H1 (cell line): Measurements from ENCODE around the gene PSKH1. TPM values are rescaled to one million over a fixed set of nuclear protein-coding genes. Genes with fewer than 3 reads are reported as not detected.

Experiments used
- CTCF ChIA-PET: fragments of 300-600 bp; sonication (Branson Sonifier 250); formaldehyde crosslinking; loops from one replicate; lab custom pipeline; 2021; ENCODE audit not compliant: partially characterized antibody; lab: Charles Lee
- POLR2A ChIA-PET: fragments of 300-600 bp; sonication (Branson Sonifier 250); formaldehyde crosslinking; loops from one replicate; lab custom pipeline; 2021; ENCODE audit warnings: inconsistent platforms; ENCODE audit not compliant: partially characterized antibody; lab: Charles Lee
- DNase-seq, 2 experiments: peaks; one replicate each; pipeline versions ENCODE4 v3.0.0 to v3.0.0-alpha.2; 2010 to 2022; ENCODE audit warnings: low spot score in 2 of 2, low read depth in 1 of 2, mixed read lengths in 1 of 2
- FAIRE-seq: peaks from 2 replicates; lab custom pipeline; 2011; peaks lifted over from hg19 to GRCh38; lab: Jason Lieb, UNC
- H2AFZ ChIP-seq: 2 replicates; pipeline ENCODE4 v1.8.1; 2012; ENCODE audit warnings: low read length, inconsistent platforms
- H2AK5ac ChIP-seq: 2 replicates; pipeline ENCODE4 v1.6.1; 2013; ENCODE audit warnings: low read depth, low read length
- H2BK120ac ChIP-seq: replicated peaks from 2 replicates; pipeline ENCODE3; 2013; ENCODE audit warnings: low read depth, low read length, inconsistent platforms
- H2BK12ac ChIP-seq: 2 replicates; pipeline ENCODE4 v1.6.1; 2013; ENCODE audit warnings: low read depth, low read length
- H2BK15ac ChIP-seq: 2 replicates; pipeline ENCODE4 v1.6.1; 2013; ENCODE audit warnings: low read length
- H2BK20ac ChIP-seq: 2 replicates; pipeline ENCODE4 v1.6.1; 2013; ENCODE audit warnings: low read length
- H2BK5ac ChIP-seq: 2 replicates; pipeline ENCODE4 v1.6.1; 2013; ENCODE audit warnings: low read depth, low read length
- H3K14ac ChIP-seq: 2 replicates; pipeline ENCODE4 v1.6.1; 2013; ENCODE audit warnings: inconsistent platforms; ENCODE audit not compliant: insufficient read length
- H3K18ac ChIP-seq: 2 replicates; pipeline ENCODE4 v1.6.1; 2013; ENCODE audit warnings: low read length; ENCODE audit errors: extremely low read depth
- H3K23ac ChIP-seq: 2 replicates; pipeline ENCODE4 v1.6.1; 2013; ENCODE audit warnings: inconsistent platforms; ENCODE audit not compliant: insufficient read length
- H3K23me2 ChIP-seq: 2 replicates; pipeline ENCODE4 v1.6.1; 2013; ENCODE audit warnings: low read depth, low read length
- H3K27ac ChIP-seq: 2 replicates; pipeline ENCODE4 v1.6.1; 2011; ENCODE audit warnings: low read depth, low read length, inconsistent platforms
- H3K27me3 ChIP-seq, 4 experiments: replicated peaks in 1 of 4; 1 replicate in 1 of 4; 2 replicates in 3 of 4; pipeline versions ENCODE4 v1.6.1 to v1.8.1; 2011 to 2013; ENCODE audit warnings: low read length in 3 of 4, mild to moderate bottlenecking in 3 of 4, inconsistent platforms in 2 of 4, mixed read lengths in 2 of 4, moderate library complexity in 1 of 4; ENCODE audit not compliant: control insufficient read depth in 3 of 4, insufficient read depth in 3 of 4; ENCODE audit errors: extremely low read depth in 1 of 4
- H3K36me3 ChIP-seq, 4 experiments: 2 replicates each; pipeline versions ENCODE4 v1.6.1 to v1.8.1; 2011 to 2013; ENCODE audit warnings: mild to moderate bottlenecking in 4 of 4, low read length in 3 of 4, moderate library complexity in 2 of 4, control low read depth in 1 of 4, inconsistent platforms in 1 of 4; ENCODE audit not compliant: insufficient read depth in 4 of 4, control insufficient read depth in 2 of 4
- H3K4ac ChIP-seq: replicated peaks from 2 replicates; pipeline ENCODE3; 2013; ENCODE audit warnings: low read length, low read depth, mixed read lengths, inconsistent platforms; ENCODE audit not compliant: insufficient read length
- H3K4me1 ChIP-seq, 4 experiments: replicated peaks in 1 of 4; 1 replicate in 1 of 4; 2 replicates in 3 of 4; pipeline versions ENCODE4 v1.6.1 to v1.8.1; 2011 to 2013; ENCODE audit warnings: low read length in 3 of 4, inconsistent platforms in 2 of 4, mixed read lengths in 1 of 4; ENCODE audit not compliant: insufficient read depth in 4 of 4, control insufficient read depth in 3 of 4
- H3K4me2 ChIP-seq, 2 experiments: 2 replicates each; pipeline versions ENCODE4 v1.6.1 to v1.8.1; 2011 to 2013; ENCODE audit warnings: low read depth in 2 of 2, low read length in 2 of 2, control low read depth in 1 of 2, inconsistent platforms in 1 of 2, mild to moderate bottlenecking in 1 of 2; ENCODE audit not compliant: insufficient read depth in 1 of 2
- H3K4me3 ChIP-seq, 4 experiments: fragments of 200-600, 300-600 bp in 1 of 4; sonication (generic), shearing (Covaris generic), sonication (Bioruptor Twin) in 1 of 4; 2 replicates each; pipeline versions ENCODE4 v1.5.1 to v1.8.1; 2011 to 2016; ENCODE audit warnings: low read length in 4 of 4, low read depth in 3 of 4, control low read depth in 2 of 4, inconsistent platforms in 2 of 4, mild to moderate bottlenecking in 2 of 4, mixed read lengths in 1 of 4, moderate library complexity in 1 of 4; ENCODE audit not compliant: insufficient read depth in 2 of 4; ENCODE audit errors: extremely low read depth in 1 of 4
- H3K56ac ChIP-seq: replicated peaks from 2 replicates; pipeline ENCODE3; 2013; ENCODE audit warnings: low read depth, mild to moderate bottlenecking, mixed read lengths, low read length, inconsistent platforms; ENCODE audit not compliant: insufficient read length
- H3K79me1 ChIP-seq: 2 replicates; pipeline ENCODE4 v1.6.1; 2013; ENCODE audit warnings: low read depth, low read length, control low read depth
- H3K79me2 ChIP-seq, 2 experiments: 2 replicates each; pipeline versions ENCODE4 v1.6.1 to v1.8.1; 2012 to 2013; ENCODE audit warnings: low read length in 2 of 2, mild to moderate bottlenecking in 2 of 2, inconsistent platforms in 1 of 2; ENCODE audit not compliant: insufficient read depth in 2 of 2, control insufficient read depth in 1 of 2
- H3K9ac ChIP-seq, 4 experiments: replicated peaks in 1 of 4; 1 replicate in 1 of 4; 2 replicates in 3 of 4; pipeline versions ENCODE4 v1.6.1 to v1.8.1; 2011 to 2013; ENCODE audit warnings: low read depth in 3 of 4, low read length in 3 of 4, control low read depth in 2 of 4, mild to moderate bottlenecking in 2 of 4, moderate library complexity in 2 of 4, inconsistent platforms in 1 of 4; ENCODE audit errors: extremely low read depth in 1 of 4
- H3K9me3 ChIP-seq, 2 experiments: 2 replicates each; pipeline versions ENCODE4 v1.6.1 to v1.8.1; 2012 to 2013; ENCODE audit warnings: mild to moderate bottlenecking in 2 of 2, moderate library complexity in 2 of 2, control low read depth in 1 of 2, inconsistent platforms in 1 of 2, low read depth in 1 of 2, low read length in 1 of 2, mixed read lengths in 1 of 2; ENCODE audit not compliant: insufficient read depth in 2 of 2
- H4K20me1 ChIP-seq, 2 experiments: replicated peaks in 1 of 2; 2 replicates each; pipeline versions ENCODE3 to v1.8.1; 2011 to 2013; ENCODE audit warnings: inconsistent platforms in 2 of 2, low read length in 2 of 2, mild to moderate bottlenecking in 1 of 2; ENCODE audit not compliant: insufficient read depth in 2 of 2, control insufficient read depth in 1 of 2
- H4K5ac ChIP-seq: 2 replicates; pipeline ENCODE4 v1.6.1; 2013; ENCODE audit warnings: low read length, low read depth, mixed read lengths, inconsistent platforms; ENCODE audit not compliant: insufficient read length
- H4K8ac ChIP-seq: 2 replicates; pipeline ENCODE4 v1.8.0; 2013; ENCODE audit warnings: mild to moderate bottlenecking, moderate library complexity, low read length, inconsistent platforms; ENCODE audit not compliant: insufficient read depth; ENCODE audit errors: extremely low read depth
- H4K91ac ChIP-seq: replicated peaks from 2 replicates; pipeline ENCODE3; 2013; ENCODE audit warnings: low read length, mixed read lengths, inconsistent platforms; ENCODE audit not compliant: insufficient read length
- BACH1 ChIP-seq: IDR thresholded peaks from 2 replicates; pipeline ENCODE4 v1.6.1; 2012; ENCODE audit warnings: low read length, improper control_type of control experiment
- BRCA1 ChIP-seq: IDR thresholded peaks from 2 replicates; pipeline ENCODE4 v1.6.1; 2012; ENCODE audit warnings: low read depth, low read length, improper control_type of control experiment
- CBX8 ChIP-seq: fragments of 300-800, 300-1000 bp; sonication (generic); IDR thresholded peaks from 2 replicates; pipeline ENCODE4 v1.7.1; 2016; ENCODE audit warnings: low read depth, low read length, borderline replicate concordance
- GTF2F1 ChIP-seq: IDR thresholded peaks from 2 replicates; pipeline ENCODE4 v1.6.1; 2012; ENCODE audit warnings: low read depth, low read length, improper control_type of control experiment, borderline replicate concordance
- TAF7 ChIP-seq: optimal IDR thresholded peaks from 2 replicates; pipeline ENCODE3; 2011; ENCODE audit warnings: low read depth, mild to moderate bottlenecking, inconsistent platforms, low read length, moderate library complexity, borderline replicate concordance
- WGBS, 2 experiments: shearing (Covaris generic) in 1 of 2; methylation state at CpG; one replicate each; pipeline versions ENCODE4 v1.1.6 to v1.1.7; 2013 to 2015; ENCODE audit warnings: low lambda C conversion rate in 2 of 2, mixed read lengths in 2 of 2, inconsistent platforms in 1 of 2, low coverage in 1 of 2, missing lambda C conversion rate in 1 of 2; ENCODE audit not compliant: insufficient replicate concordance in 2 of 2, insufficient coverage in 1 of 2, insufficient read length in 1 of 2; ENCODE audit errors: extremely low coverage in 1 of 2, missing lambda C conversion rate in 1 of 2; 5-methylcytosine and 5-hydroxymethylcytosine counted together
- polyA plus RNA-seq, 7 experiments: library from polyadenylated mRNA; depleted of rRNA in 3 of 7; stranded (reverse) in 5 of 7; unstranded in 2 of 7; fragments of >200 nt in 5 of 7; fragments of 200-250 nt in 2 of 7; gene quantifications; 1 replicate in 5 of 7; 2 replicates in 1 of 7; 4 replicates in 1 of 7; pipeline versions ENCODE4 v1.2.1 to v1.2.3, GENCODE V29; 2011 to 2013; ENCODE audit warnings: missing spikeins in 2 of 7, mixed read lengths in 2 of 7
- total RNA-seq: library from RNA; stranded (reverse); fragmentation: NEBNext Ultra II Directional; extraction: Animal tissue kit (Norgen Biotek cat#: 25700); gene quantifications from 2 replicates; pipeline ENCODE4 v1.2.1, GENCODE V29; 2021
- TF ChIP-seq, protein P1 (sequence below): IDR thresholded peaks from 2 replicates; pipeline ENCODE4 v1.6.1; 2011; ENCODE audit warnings: low read length, improper control_type of control experiment
- TF ChIP-seq, protein P2 (sequence below): IDR thresholded peaks from 2 replicates; pipeline ENCODE4 v1.6.1; 2011; ENCODE audit warnings: low read depth, mild to moderate bottlenecking, low read length; ENCODE audit not compliant: insufficient read depth

Gene PSKH1
- total and polyA plus RNA-seq, 2 of the 8 experiments (the other 6 are each of a cell fraction or from before 2014, with no cell fraction given) = 24.8 to 51.0 TPM

DNA sequence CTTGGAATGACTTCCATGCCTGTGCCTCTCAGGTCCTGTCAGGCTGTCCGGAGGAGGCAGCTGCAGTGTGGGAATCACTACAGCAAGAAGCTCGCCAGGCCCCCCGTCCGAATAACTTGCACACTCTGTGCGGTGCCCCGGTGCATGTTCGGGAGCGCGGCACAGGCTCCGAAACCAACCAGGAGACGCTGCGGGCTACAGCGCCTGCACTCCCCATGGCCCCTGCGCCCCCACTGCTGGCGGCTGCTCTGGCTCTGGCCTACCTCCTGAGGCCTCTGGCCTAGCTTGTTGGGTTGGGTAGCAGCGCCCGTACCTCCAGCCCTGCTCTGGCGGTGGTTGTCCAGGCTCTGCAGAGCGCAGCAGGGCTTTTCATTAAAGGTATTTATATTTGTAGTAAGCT lies 7.1 kb upstream of the PSKH1 start:
- H3K56ac ChIP-seq = no peak overlapping the region
- H2BK5ac ChIP-seq = no peak overlapping the region
- peak overlapping the region; percentile 6 to 18; a peak in 3 of 4 replicates for H3K4me2 ChIP-seq
- H2BK20ac ChIP-seq = no peak overlapping the region
- no peak overlapping the region for H3K4me3 ChIP-seq
- peaks cover 5 to 15% (median 11%) of the 10 kb centered on the region in 4 experiments for H3K4me1 ChIP-seq
- no peak overlapping the region for H2BK12ac ChIP-seq
- H4K8ac ChIP-seq = no peak overlapping the region; the same call in 1 of the 2 replicates
- H4K91ac ChIP-seq = no peak overlapping the region
- no peak overlapping the region for H4K5ac ChIP-seq
- H2AFZ ChIP-seq = no peak overlapping the region
- peaks cover 9 to 14% of the 10 kb centered on the region in 2 experiments for H4K20me1 ChIP-seq
- no peak overlapping the region for H3K14ac ChIP-seq
- DNase-seq (no peak), FAIRE-seq (no peak)
- no peak overlapping the region for H2AK5ac ChIP-seq
- H3K23me2 ChIP-seq = 0 out of 2 replicates have a peak, but pooled peaks cover 2% of the 10 kb centered on the region
- no peaks in the 10 kb centered on the region for H3K79me2 ChIP-seq
- no peaks in the 10 kb centered on the region for H3K79me1 ChIP-seq
- H2BK120ac ChIP-seq = no peak overlapping the region
- no peak overlapping the region for H3K9ac ChIP-seq
- CTCF ChIA-PET = interaction anchor here (0.9 to 21.8 kb wide), 10 partner anchors 19 to 218 kb away, joined by 3 to 623 read pairs (median 4); partner anchors contain the start of genes CTRL, LCAT and PSMB10
- no peak overlapping the region for H3K4ac ChIP-seq
- no peak overlapping the region for H3K18ac ChIP-seq
- no peak overlapping the region for H3K23ac ChIP-seq
- peaks cover 14 to 22% (median 16%) of the 10 kb centered on the region in 4 experiments for H3K36me3 ChIP-seq
- no peaks in the 10 kb centered on the region for H3K9me3 ChIP-seq
- no peak overlapping the region; the same call in 1 of the 2 replicates for H2BK15ac ChIP-seq
- no peak overlapping the region; the same call in 1 of the 2 replicates for H3K27ac ChIP-seq
- no peaks in the 10 kb centered on the region for H3K27me3 ChIP-seq
- WGBS, 2 experiments = 87% methylated on average over 17 of the region's 19 CpGs; no CpG with 5 or more reads in 1 of the 2 experiments
- TF ChIP-seq, protein P1, sequence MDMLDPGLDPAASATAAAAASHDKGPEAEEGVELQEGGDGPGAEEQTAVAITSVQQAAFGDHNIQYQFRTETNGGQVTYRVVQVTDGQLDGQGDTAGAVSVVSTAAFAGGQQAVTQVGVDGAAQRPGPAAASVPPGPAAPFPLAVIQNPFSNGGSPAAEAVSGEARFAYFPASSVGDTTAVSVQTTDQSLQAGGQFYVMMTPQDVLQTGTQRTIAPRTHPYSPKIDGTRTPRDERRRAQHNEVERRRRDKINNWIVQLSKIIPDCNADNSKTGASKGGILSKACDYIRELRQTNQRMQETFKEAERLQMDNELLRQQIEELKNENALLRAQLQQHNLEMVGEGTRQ = no peak
- TF ChIP-seq GTF2F1 (no peak), BACH1 (no peak), TAF7 (no peak), BRCA1 (no peak), CBX8 (no peak)
- TF ChIP-seq, protein P2, sequence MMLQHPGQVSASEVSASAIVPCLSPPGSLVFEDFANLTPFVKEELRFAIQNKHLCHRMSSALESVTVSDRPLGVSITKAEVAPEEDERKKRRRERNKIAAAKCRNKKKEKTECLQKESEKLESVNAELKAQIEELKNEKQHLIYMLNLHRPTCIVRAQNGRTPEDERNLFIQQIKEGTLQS = no peak
- TF ChIP-seq, all 59 proteins: peak for 0
- POLR2A ChIA-PET = interaction anchor here (0.7 to 6.3 kb wide), 15 partner anchors 7 to 137 kb away, joined by 3 to 45 read pairs (median 5); partner anchors contain the start of genes CTRL, DDX28, DUS2 and EDC4
